ENCODE data around the gene SLC48A1.

- TF ChIP-seq, protein P1, sequence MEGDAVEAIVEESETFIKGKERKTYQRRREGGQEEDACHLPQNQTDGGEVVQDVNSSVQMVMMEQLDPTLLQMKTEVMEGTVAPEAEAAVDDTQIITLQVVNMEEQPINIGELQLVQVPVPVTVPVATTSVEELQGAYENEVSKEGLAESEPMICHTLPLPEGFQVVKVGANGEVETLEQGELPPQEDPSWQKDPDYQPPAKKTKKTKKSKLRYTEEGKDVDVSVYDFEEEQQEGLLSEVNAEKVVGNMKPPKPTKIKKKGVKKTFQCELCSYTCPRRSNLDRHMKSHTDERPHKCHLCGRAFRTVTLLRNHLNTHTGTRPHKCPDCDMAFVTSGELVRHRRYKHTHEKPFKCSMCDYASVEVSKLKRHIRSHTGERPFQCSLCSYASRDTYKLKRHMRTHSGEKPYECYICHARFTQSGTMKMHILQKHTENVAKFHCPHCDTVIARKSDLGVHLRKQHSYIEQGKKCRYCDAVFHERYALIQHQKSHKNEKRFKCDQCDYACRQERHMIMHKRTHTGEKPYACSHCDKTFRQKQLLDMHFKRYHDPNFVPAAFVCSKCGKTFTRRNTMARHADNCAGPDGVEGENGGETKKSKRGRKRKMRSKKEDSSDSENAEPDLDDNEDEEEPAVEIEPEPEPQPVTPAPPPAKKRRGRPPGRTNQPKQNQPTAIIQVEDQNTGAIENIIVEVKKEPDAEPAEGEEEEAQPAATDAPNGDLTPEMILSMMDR (IDR thresholded peaks at IDR 0.05; ENCODE audit: low read length) = no peak
- no peak for TF ChIP-seq EZH2 (IDR thresholded peaks at IDR 0.05; ENCODE audit: borderline replicate concordance, low read length)
These were observed 20.1 kb downstream of the SLC48A1 start for GRCh38 chr12:47793015-47793681.

All from OCI-LY1 (cell line).